ENCODE measurements around the gene MAP2K6.

The MAP2K6 gene

GRCh38 chr17:69414408-69415274, at the start of gene MAP2K6:
Gene MAP2K6, plus strand, starts transcription at chr17:69414697. Its CDS starts 288 bp downstream, at chr17:69414985.
- DNase-seq: peak; percentile 68

- no peak for DNase-seq
Observed at GRCh38 chr17:69367298-69367697, 47.2 kb upstream of the MAP2K6 start.

- DNase-seq: no peak
Observed at GRCh38 chr17:69373069-69373468, 41.4 kb upstream of the MAP2K6 start.

GRCh38 chr17:69375229-69375628, 39.3 kb upstream of the MAP2K6 start:
- no peak for DNase-seq

GRCh38 chr17:69388822-69389442, 25.6 kb upstream of the MAP2K6 start:
- no peak for DNase-seq

GRCh38 chr17:69390795-69391501, 23.5 kb upstream of the MAP2K6 start:
- no peak for DNase-seq

- no peak for DNase-seq
Observed at GRCh38 chr17:69401251-69401650, 13.2 kb upstream of the MAP2K6 start.

GRCh38 chr17:69402052-69402451, 12.4 kb upstream of the MAP2K6 start:
- no peak for DNase-seq

GRCh38 chr17:69404399-69404798, 10.1 kb upstream of the MAP2K6 start:
- no peak for DNase-seq

- DNase-seq: no peak
Observed at GRCh38 chr17:69405096-69405495, 9.4 kb upstream of the MAP2K6 start.

- no peak for DNase-seq
Observed at GRCh38 chr17:69406941-69407340, 7.6 kb upstream of the MAP2K6 start.

GRCh38 chr17:69407759-69408158, 6.7 kb upstream of the MAP2K6 start:
- DNase-seq: no peak

- DNase-seq: no peak
Observed at GRCh38 chr17:69410671-69411070, 3.8 kb upstream of the MAP2K6 start.

- no peak for DNase-seq
Observed at GRCh38 chr17:69411766-69412165, 2.7 kb upstream of the MAP2K6 start.

- no peak for DNase-seq
Observed at GRCh38 chr17:69412251-69412671, 2.2 kb upstream of the MAP2K6 start.

GRCh38 chr17:69415431-69415830, 934 bp downstream of the MAP2K6 start:
- DNase-seq: no peak

GRCh38 chr17:69417545-69418483, 3.3 kb downstream of the MAP2K6 start:
- no peak for DNase-seq

- no peak for DNase-seq
Observed at GRCh38 chr17:69418535-69418934, 4.0 kb downstream of the MAP2K6 start.

- DNase-seq: no peak
Observed at GRCh38 chr17:69423450-69423849, 9.0 kb downstream of the MAP2K6 start.

GRCh38 chr17:69424287-69425041, 10.0 kb downstream of the MAP2K6 start:
- no peak for DNase-seq

GRCh38 chr17:69425978-69426377, 11.5 kb downstream of the MAP2K6 start:
- no peak for DNase-seq

Data from activated CD4-positive, alpha-beta T cell treated with anti-CD3 and anti-CD28 coated beads for 1 hour (primary cell).